Progenitor cell of endocrine pancreas (in vitro differentiated cells): ENCODE data around the gene ADAMTS10. TPM values are rescaled to one million over a fixed set of nuclear protein-coding genes. Genes with fewer than 3 reads are reported as not detected.

Experiments used
- DNase-seq: peaks from one replicate; pipeline ENCODE4 v3.0.0; 2021; ENCODE audit warnings: low spot score; ENCODE audit not compliant: unreplicated experiment
- H3K27ac Mint-ChIP-seq: 2 replicates; pipeline ENCODE4 v1.8.0; 2021; ENCODE audit warnings: mild to moderate bottlenecking, moderate library complexity, mixed read lengths
- H3K27me3 Mint-ChIP-seq: 2 replicates; pipeline ENCODE4 v1.8.0; 2021; ENCODE audit warnings: mixed read lengths
- H3K36me3 Mint-ChIP-seq: 2 replicates; pipeline ENCODE4 v1.8.0; 2022; ENCODE audit warnings: mixed read lengths; ENCODE audit not compliant: insufficient read depth
- H3K4me1 Mint-ChIP-seq: 2 replicates; pipeline ENCODE4 v1.8.0; 2021; ENCODE audit warnings: low read depth, mixed read lengths
- H3K4me3 Mint-ChIP-seq: 2 replicates; pipeline ENCODE4 v1.8.0; 2021; ENCODE audit warnings: low read depth, mild to moderate bottlenecking, moderate library complexity, mixed read lengths
- H3K9me3 Mint-ChIP-seq: 2 replicates; pipeline ENCODE4 v1.8.0; 2021; ENCODE audit warnings: low read depth, mixed read lengths
- CTCF ChIP-seq: fragments of 200-600 bp; sonication (generic); IDR thresholded peaks from one replicate; pipeline ENCODE4 v1.5.0; 2021; ENCODE audit warnings: antibody characterized with exemption, mild to moderate bottlenecking; ENCODE audit not compliant: unreplicated experiment
- total RNA-seq: library from RNA; stranded (reverse); gene quantifications from 2 replicates; pipeline ENCODE4 v1.2.1, GENCODE V29; 2021

The ADAMTS10 gene
- total RNA-seq, 1 donor from 2014 or later, result 53.0 TPM

- Mint-ChIP-seq H3K27me3 (peaks cover 8% of the 10 kb centered on the region), H3K27ac (no peak overlapping the region), H3K4me1 (peaks cover 11% of the 10 kb centered on the region), H3K9me3 (no peaks in the 10 kb centered on the region), H3K4me3 (no peak overlapping the region), H3K36me3 (no peaks in the 10 kb centered on the region)
- DNase-seq, result no peak
- TF ChIP-seq CTCF, result no peak
Observed at GRCh38 chr19:8614455-8614854, 3.9 kb upstream of the ADAMTS10 start.

DNA sequence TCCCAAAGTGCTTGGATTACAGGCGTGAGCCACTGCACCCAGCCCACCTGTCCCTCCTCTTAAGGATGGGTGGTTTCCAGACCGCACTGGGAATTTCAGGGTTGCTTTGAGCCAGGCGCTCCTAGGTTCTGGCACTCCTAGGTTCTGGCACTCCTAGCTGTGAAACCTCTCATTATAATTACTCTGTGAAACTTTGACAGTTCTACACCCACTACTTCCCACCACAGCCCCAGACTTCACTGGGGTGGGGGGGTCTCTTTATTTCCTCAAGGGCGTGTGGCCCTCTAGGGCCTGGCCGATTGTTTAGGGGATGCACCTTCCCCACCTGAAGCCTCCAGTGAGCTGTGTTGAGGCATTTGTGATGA, 2.3 kb upstream of the ADAMTS10 start:
- TF ChIP-seq CTCF, result no peak
- H3K4me3 Mint-ChIP-seq, result peak overlapping the region; percentile 70
- H3K27ac Mint-ChIP-seq, result peak overlapping the region; percentile 76
- H3K27me3 Mint-ChIP-seq, result peaks cover 8% of the 10 kb centered on the region
- no peaks in the 10 kb centered on the region for H3K9me3 Mint-ChIP-seq
- H3K36me3 Mint-ChIP-seq, result peaks cover 1% of the 10 kb centered on the region
- no peak for DNase-seq
- peaks cover 16% of the 10 kb centered on the region for H3K4me1 Mint-ChIP-seq

- Mint-ChIP-seq H3K36me3 (peaks cover 1% of the 10 kb centered on the region), H3K9me3 (no peaks in the 10 kb centered on the region)
- no peak for DNase-seq
Observed at GRCh38 chr19:8611877-8612806, 1.6 kb upstream of the ADAMTS10 start.

GRCh38 chr19:8611391-8611876, 919 bp upstream of the ADAMTS10 start:
- H3K36me3 Mint-ChIP-seq, result peaks cover 4% of the 10 kb centered on the region
- no peak for DNase-seq
- H3K4me1 Mint-ChIP-seq, result peaks cover 16% of the 10 kb centered on the region
- no peaks in the 10 kb centered on the region for H3K9me3 Mint-ChIP-seq
- peaks cover 8% of the 10 kb centered on the region for H3K27me3 Mint-ChIP-seq
- H3K4me3 Mint-ChIP-seq, result peak overlapping the region; percentile 46
- H3K27ac Mint-ChIP-seq, result no peak overlapping the region
- TF ChIP-seq CTCF, result no peak

More at GRCh38 chr19:8611877-8612806, 1.6 kb upstream of the ADAMTS10 start:
- Mint-ChIP-seq H3K4me3 (peak overlapping the region; percentile 70), H3K27me3 (peaks cover 8% of the 10 kb centered on the region), H3K4me1 (peaks cover 16% of the 10 kb centered on the region), H3K27ac (peak overlapping the region; percentile 93)
- TF ChIP-seq CTCF, result no peak

DNA sequence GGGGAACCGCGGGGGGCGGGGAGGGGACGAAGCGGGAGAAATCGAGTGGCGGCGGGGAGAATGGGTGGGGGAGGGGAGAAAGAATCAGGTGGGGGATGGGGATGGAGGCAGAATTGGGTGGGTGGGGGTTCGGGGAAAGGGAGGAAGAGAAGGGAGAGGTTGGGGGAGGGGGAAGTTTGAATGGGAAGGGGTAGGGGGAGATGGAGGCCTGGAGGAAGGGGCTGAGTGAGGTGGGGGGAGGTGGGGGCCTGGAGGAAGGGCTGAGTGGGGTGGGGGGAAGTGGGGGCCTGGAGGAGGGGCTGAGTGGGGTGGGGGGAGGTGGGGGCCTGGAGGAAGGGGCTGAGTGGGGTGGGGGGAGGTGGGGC, 403 bp upstream of the ADAMTS10 start:
- H3K36me3 Mint-ChIP-seq, result peaks cover 4% of the 10 kb centered on the region
- H3K27me3 Mint-ChIP-seq, result peaks cover 7% of the 10 kb centered on the region
- H3K4me1 Mint-ChIP-seq, result peaks cover 16% of the 10 kb centered on the region
- no peak for DNase-seq
- no peak overlapping the region for H3K4me3 Mint-ChIP-seq
- no peaks in the 10 kb centered on the region for H3K9me3 Mint-ChIP-seq
- no peak for TF ChIP-seq CTCF
- H3K27ac Mint-ChIP-seq, result no peak overlapping the region
